GM23248 (cell line): Measurements from ENCODE around the gene SPINT1. TPM values are rescaled to one million over a fixed set of nuclear protein-coding genes. Genes with fewer than 3 reads are reported as not detected.

Experiments
- DNase-seq: peaks from one replicate; pipeline ENCODE4 v3.0.0-alpha.2; 2015
- H2AFZ ChIP-seq: fragments of 200-600 bp; sonication (generic); 2 replicates; pipeline ENCODE4 v1.6.1; 2016; ENCODE audit warnings: antibody characterized with exemption
- H3F3A ChIP-seq: fragments of 200-600 bp; sonication (generic); 2 replicates; pipeline ENCODE4 v1.6.1; 2016; ENCODE audit warnings: mild to moderate bottlenecking, antibody characterized with exemption, mixed run types; ENCODE audit not compliant: insufficient read depth
- H3K27ac ChIP-seq: fragments of 200-600 bp; sonication (generic); 2 replicates; pipeline ENCODE4 v1.5.1; 2016; ENCODE audit warnings: mild to moderate bottlenecking
- H3K27me3 ChIP-seq: fragments of 200-600 bp; sonication (generic); replicated peaks from 2 replicates; pipeline ENCODE4 v1.6.1; 2016; ENCODE audit warnings: mild to moderate bottlenecking; ENCODE audit not compliant: insufficient read depth
- H3K36me3 ChIP-seq: fragments of 200-600 bp; sonication (generic); 2 replicates; pipeline ENCODE4 v1.6.1; 2016; ENCODE audit warnings: low read depth, mild to moderate bottlenecking
- H3K4me1 ChIP-seq: fragments of 200-600 bp; sonication (generic); 2 replicates; pipeline ENCODE4 v1.6.1; 2016; ENCODE audit warnings: mild to moderate bottlenecking; ENCODE audit not compliant: insufficient read depth
- H3K4me2 ChIP-seq: fragments of 200-600 bp; sonication (generic); one replicate; pipeline ENCODE4 v1.6.1; 2016; ENCODE audit warnings: mild to moderate bottlenecking; ENCODE audit not compliant: unreplicated experiment
- H3K4me3 ChIP-seq: fragments of 200-600 bp; sonication (generic); 2 replicates; pipeline ENCODE4 v1.5.1; 2016; ENCODE audit warnings: mild to moderate bottlenecking
- H3K79me2 ChIP-seq: fragments of 200-600 bp; sonication (generic); 2 replicates; pipeline ENCODE4 v1.6.1; 2016; ENCODE audit warnings: mild to moderate bottlenecking; ENCODE audit not compliant: insufficient read depth
- H3K9ac ChIP-seq: fragments of 200-600 bp; sonication (generic); 2 replicates; pipeline ENCODE4 v1.6.1; 2016; ENCODE audit warnings: mild to moderate bottlenecking
- H3K9me2 ChIP-seq: fragments of 200-600 bp; sonication (generic); 2 replicates; pipeline ENCODE4 v1.6.1; 2016; ENCODE audit warnings: mixed run types, mild to moderate bottlenecking, moderate library complexity; ENCODE audit not compliant: insufficient read depth
- H3K9me3 ChIP-seq: fragments of 200-600 bp; sonication (generic); one replicate; pipeline ENCODE4 v1.6.1; 2017; ENCODE audit warnings: low read depth
- H4K20me1 ChIP-seq: fragments of 200-600 bp; sonication (generic); 2 replicates; pipeline ENCODE4 v1.6.0; 2016; ENCODE audit not compliant: insufficient read depth
- EZH2 ChIP-seq: fragments of 200-600 bp; sonication (generic); IDR thresholded peaks from 2 replicates; pipeline ENCODE4 v1.6.1; 2018; ENCODE audit warnings: antibody characterized with exemption, mild to moderate bottlenecking; ENCODE audit not compliant: insufficient read depth, poor library complexity, severe bottlenecking
- EZH2phosphoT487 ChIP-seq: fragments of 200-600 bp; sonication (generic); IDR thresholded peaks from 2 replicates; pipeline ENCODE4 v1.6.1; 2018; ENCODE audit warnings: antibody characterized with exemption, moderate library complexity, mild to moderate bottlenecking, low read depth; ENCODE audit not compliant: insufficient read depth
- WGBS, 2 experiments: methylation state at CpG; one replicate each; pipeline ENCODE4 v1.1.6; 2015 to 2017; ENCODE audit warnings: low lambda C conversion rate in 2 of 2, low coverage in 1 of 2; ENCODE audit errors: missing lambda C conversion rate in 2 of 2; 5-methylcytosine and 5-hydroxymethylcytosine counted together
- in situ Hi-C: fragments of 300-500 bp; cut with MboI; formaldehyde crosslinking; loops from 2 replicates; pipeline ENCODE4 v1.15.0; 2020
- polyA plus RNA-seq: library from polyadenylated mRNA; unstranded; fragments of >200 nt; fragmentation: Nextera tagmentation; extraction: Ambion mirVana; gene quantifications from 2 replicates; pipeline ENCODE4 v1.2.1, GENCODE V29; 2016
- total RNA-seq: library from RNA; depleted of rRNA; stranded (reverse); fragments of >200 nt; shearing (Covaris generic); gene quantifications from 2 replicates; pipeline ENCODE4 v1.2.3, GENCODE V29; 2014

Gene SPINT1
- total and polyA plus RNA-seq, 2 experiments from 2014 or later: 0.19 to 7.8 TPM

GRCh38 chr15:40803076-40803475, 40.8 kb upstream of the SPINT1 start:
- in situ Hi-C loops: no loop called here

GRCh38 chr15:40803688-40804087, 40.2 kb upstream of the SPINT1 start:
- Histone ChIP-seq H2AFZ (no peak overlapping the region), H3K79me2 (peaks cover 86% of the 10 kb centered on the region), H4K20me1 (peaks cover 4% of the 10 kb centered on the region; the same call in 1 of the 2 replicates), H3K9me3 (no peaks in the 10 kb centered on the region), H3K4me3 (no peak overlapping the region), H3K4me1 (peaks cover 5% of the 10 kb centered on the region), H3K36me3 (no peaks in the 10 kb centered on the region), H3K9ac (no peak overlapping the region), H3K9me2 (no peaks in the 10 kb centered on the region), H3K4me2 (no peak overlapping the region), H3K27ac (no peak overlapping the region), H3K27me3 (no peaks in the 10 kb centered on the region), H3F3A (no peaks in the 10 kb centered on the region)
- DNase-seq: no peak
- no peak for TF ChIP-seq EZH2
- no peak for TF ChIP-seq EZH2phosphoT487
- in situ Hi-C loops: no loop called here
- WGBS, 2 experiments: 71 to 78% methylated on average over 1 of the region's 1 CpG

More at GRCh38 chr15:40803076-40803475, 40.8 kb upstream of the SPINT1 start:
- Histone ChIP-seq H3K4me1 (peaks cover 5% of the 10 kb centered on the region), H3K4me2 (no peak overlapping the region), H2AFZ (no peak overlapping the region), H3K27ac (no peak overlapping the region), H4K20me1 (peaks cover 4% of the 10 kb centered on the region; the same call in 1 of the 2 replicates), H3K9ac (no peak overlapping the region), H3K36me3 (no peaks in the 10 kb centered on the region), H3K79me2 (peaks cover 91% of the 10 kb centered on the region), H3F3A (no peaks in the 10 kb centered on the region), H3K9me3 (no peaks in the 10 kb centered on the region), H3K27me3 (no peaks in the 10 kb centered on the region), H3K9me2 (no peaks in the 10 kb centered on the region), H3K4me3 (no peak overlapping the region)
- DNase-seq: no peak
- 93 to 100% methylated on average over 2 of the region's 2 CpGs for WGBS, 2 experiments
- TF ChIP-seq EZH2: no peak
- TF ChIP-seq EZH2phosphoT487: no peak

GRCh38 chr15:40806672-40807027, 37.2 kb upstream of the SPINT1 start:
- 0 to 2% methylated on average over 2 of the region's 2 CpGs for WGBS, 2 experiments
- peak overlapping the region; percentile 100 for H2AFZ ChIP-seq
- H3K27me3 ChIP-seq: no peaks in the 10 kb centered on the region
- H3K4me1 ChIP-seq: peaks cover 5% of the 10 kb centered on the region
- no peak for DNase-seq
- H3K79me2 ChIP-seq: peaks cover 59% of the 10 kb centered on the region
- H3K4me3 ChIP-seq: peak overlapping the region; percentile 97
- no peaks in the 10 kb centered on the region for H3K36me3 ChIP-seq
- no peaks in the 10 kb centered on the region for H3K9me2 ChIP-seq
- peak overlapping the region; percentile 85 for H3K9ac ChIP-seq
- no peak for TF ChIP-seq EZH2
- no peak for TF ChIP-seq EZH2phosphoT487
- no peaks in the 10 kb centered on the region for H3K9me3 ChIP-seq
- 0 out of 2 replicates have a peak overlapping the region, but pooled peaks have one; percentile 65 for H3K27ac ChIP-seq
- H3F3A ChIP-seq: no peaks in the 10 kb centered on the region
- H4K20me1 ChIP-seq: no peaks in the 10 kb centered on the region
- H3K4me2 ChIP-seq: peak overlapping the region; percentile 100
- in situ Hi-C loops: no loop called here

GRCh38 chr15:40807028-40807887, 36.6 kb upstream of the SPINT1 start, which contains the start of the genes DNAJC17 and ZFYVE19:
DNAJC17 (minus strand) TSS chr15:40807473; CDS start chr15:40807446, 27 bp downstream.
ZFYVE19 (plus strand) TSS chr15:40807089; CDS start chr15:40807590, 501 bp downstream.
- peak; percentile 100 for DNase-seq
- H3K79me2 ChIP-seq: peaks cover 53% of the 10 kb centered on the region
- peak within 1 kb of the TSS; percentile 100 for H2AFZ ChIP-seq
- H3K9me3 ChIP-seq: no peaks in the 10 kb centered on the region
- H3F3A ChIP-seq: no peaks in the 10 kb centered on the region
- peak within 1 kb of the TSS; percentile 85 for H3K9ac ChIP-seq
- H3K4me2 ChIP-seq: peak within 1 kb of the TSS; percentile 100
- no peaks in the 10 kb centered on the region for H3K36me3 ChIP-seq
- H3K27me3 ChIP-seq: no peaks in the 10 kb centered on the region
- in situ Hi-C loops: no loop called here
- H3K4me1 ChIP-seq: peaks cover 5% of the 10 kb centered on the region
- H3K9me2 ChIP-seq: no peaks in the 10 kb centered on the region
- no peak for TF ChIP-seq EZH2
- TF ChIP-seq EZH2phosphoT487: no peak
- H4K20me1 ChIP-seq: no peaks in the 10 kb centered on the region
- H3K4me3 ChIP-seq: peak within 1 kb of the TSS; percentile 97
- H3K27ac ChIP-seq: peak within 1 kb of the TSS; percentile 65
- 1% methylated on average over 61 to 62 of the region's 64 CpGs for WGBS, 2 experiments
